ENCODE data around the gene MEX3A.
"Not testable (repeated sequence)": the region's sequence is repeated elsewhere in the genome, so short reads cannot be mapped to it uniquely, and the experiment has no call there.

Gene MEX3A

DNA sequence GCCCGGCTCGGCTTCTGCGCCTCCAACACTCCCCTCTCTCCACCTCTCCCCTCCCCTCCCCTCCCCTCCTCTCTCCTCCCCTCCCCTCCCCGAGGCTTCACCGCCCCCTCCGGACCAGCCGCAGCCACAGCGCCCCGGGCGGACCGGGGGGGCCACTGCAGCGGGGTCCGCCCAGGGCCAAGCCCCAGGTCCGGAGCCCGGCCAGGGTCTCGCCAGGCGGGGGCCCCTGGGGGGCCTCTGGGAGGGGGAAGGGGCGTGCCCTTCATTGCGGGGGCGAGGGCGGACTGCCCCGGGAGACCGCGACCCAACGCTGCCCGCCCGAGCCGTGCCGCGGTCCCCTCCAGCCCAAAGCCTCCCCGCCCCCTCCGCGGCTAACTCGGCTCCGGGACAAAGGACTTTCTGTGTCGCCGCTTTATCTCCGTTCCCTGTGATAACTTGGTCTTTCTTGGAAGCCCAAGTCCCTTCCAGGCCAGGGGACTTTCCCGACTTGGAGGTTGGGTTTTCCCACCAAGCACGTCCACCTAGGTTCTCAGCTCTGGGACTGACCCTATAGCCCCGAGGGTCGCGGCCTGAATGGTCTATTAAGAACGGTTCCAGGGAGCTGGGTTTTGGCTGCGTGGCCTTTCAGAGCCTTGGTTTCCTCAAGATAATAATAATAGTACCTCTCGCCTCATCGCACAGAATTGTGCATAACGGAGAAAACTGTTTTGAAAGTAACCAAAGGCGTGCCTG, 28.3 kb downstream of the MEX3A start, which contains the start of gene UBQLN4:
UBQLN4 (minus strand) TSS at position 31 of the 732 bp plus-strand sequence. CDS start 97 bp downstream, outside the sequence.
- peak; percentile 76 to 86 for DNase-seq

DNA sequence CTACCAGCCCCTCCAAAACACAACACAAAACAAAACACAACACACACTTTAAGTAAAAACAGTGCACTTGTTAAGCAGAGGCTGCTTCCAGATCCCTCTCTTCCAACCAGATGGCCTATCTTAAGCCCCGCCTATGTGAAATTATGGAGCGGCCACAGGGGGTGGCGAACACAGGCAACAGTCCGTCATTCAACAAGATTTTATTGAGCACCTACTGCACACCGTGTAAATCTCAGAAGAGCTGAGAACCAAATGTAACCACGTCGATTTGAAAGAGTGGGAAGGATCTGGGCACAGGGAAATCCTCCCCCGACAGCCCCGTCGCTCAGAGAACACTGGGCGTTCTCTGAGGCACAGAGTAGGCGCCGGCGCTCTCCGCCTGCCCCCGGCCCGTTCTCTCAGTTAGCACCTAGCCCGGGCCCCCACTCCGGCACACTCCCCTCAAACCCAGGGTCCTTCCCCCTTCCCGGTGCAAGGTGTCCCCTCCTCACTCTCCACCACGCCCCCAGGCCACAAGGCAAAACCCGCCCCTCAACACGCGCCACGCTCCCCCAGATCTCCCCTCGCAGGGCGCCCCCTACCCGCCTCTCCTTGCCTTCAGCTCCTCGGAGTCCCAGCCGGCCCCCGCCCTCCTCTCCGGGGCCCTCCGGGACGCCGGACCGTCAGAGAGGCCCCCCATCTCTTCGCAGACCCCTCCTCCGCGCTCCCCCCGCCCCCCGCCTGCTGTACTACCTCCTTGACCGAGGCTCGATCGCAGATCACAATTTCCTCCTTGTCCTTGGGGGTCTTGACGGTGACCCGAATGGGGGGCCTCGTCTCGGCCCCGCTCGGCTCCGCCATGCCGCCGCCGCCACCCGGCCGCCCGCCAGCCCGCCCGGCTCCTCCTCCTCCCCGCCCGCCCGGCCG, 29.1 kb downstream of the MEX3A start:
- DNase-seq: peak; percentile 68 to 78

DNA sequence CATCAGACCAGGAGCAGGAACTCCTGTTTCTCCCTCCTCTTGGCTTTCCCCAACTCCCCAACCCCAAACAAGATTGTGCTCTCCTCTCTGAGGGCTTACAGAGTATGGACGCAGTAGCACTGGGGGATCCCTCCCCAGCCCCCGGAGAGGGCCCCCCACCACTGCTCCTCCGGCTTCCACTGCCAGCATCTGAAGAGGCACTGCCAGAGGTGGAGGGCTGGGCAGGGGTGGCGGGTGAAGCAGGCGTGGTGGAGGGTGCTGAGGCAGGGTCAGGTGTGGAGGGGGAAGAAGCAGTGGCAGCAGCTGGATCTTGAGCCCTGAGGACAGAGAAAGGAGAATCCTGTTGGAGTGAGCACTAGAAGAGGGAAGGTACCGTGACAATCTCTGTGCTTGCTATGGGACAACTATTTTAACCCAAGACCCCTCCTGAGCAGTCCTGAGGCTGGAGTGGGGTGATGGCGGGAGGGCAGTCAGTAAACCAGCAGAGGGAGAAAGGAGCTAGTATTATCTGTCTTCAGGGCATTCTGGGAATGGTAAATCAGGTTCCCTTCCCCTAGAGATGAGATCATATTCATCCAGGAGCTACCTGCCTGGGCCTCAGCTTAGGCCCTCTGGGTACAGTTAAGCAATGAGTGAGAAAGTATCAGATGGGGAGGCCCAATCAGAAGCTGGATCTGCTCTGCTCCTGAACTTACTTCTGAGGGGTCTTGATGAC, 31.1 kb downstream of the MEX3A start:
- DNase-seq: no peak

DNA sequence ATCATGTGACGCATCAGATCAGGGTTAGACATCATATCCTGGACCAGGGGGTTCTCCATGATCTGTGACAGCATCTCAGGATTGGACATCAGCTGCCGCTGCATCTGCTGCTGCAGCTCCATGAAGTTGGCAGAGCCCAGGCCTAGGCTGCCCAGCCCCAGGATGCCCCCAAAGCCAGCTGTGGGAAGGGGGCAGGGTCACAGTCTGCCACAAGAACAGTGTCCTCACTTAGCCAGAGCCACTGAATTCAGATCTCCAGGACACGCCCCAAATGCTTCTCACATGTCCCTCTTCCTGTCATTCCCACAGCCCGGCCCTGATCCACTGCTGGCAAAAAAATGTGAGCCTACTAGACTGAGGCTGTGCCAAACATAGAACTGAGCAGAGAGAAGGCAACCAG, 31.9 kb downstream of the MEX3A start:
- no peak for DNase-seq

DNA sequence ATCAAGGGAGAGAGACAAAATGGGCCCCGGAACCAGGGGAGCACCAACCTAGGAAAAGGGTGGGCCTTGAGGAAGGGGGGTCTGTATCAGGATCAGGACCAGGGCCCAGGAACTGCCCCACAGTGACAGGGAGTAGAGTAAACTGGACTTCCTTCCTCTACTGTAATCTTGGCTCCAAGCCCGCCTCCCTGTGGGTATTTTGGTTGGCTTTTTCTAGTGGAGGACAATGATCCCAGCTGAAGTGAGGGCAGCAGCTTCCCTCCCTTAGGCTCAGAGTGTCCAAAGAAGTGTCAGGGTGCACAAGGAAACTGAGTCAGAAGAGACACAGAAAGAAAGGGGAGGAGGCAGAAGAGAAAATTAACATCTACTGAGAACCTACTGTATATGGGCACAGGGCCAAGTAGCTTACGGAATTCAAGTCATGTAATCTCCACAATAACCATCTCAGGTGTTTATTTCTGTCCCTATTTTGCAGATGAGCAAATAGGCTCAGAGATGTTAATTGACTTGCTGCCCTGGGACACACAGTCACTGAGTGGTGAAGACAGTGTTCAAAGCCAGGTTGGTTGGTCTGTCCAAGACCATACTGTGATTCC, 33.5 kb downstream of the MEX3A start:
- no peak for DNase-seq

DNA sequence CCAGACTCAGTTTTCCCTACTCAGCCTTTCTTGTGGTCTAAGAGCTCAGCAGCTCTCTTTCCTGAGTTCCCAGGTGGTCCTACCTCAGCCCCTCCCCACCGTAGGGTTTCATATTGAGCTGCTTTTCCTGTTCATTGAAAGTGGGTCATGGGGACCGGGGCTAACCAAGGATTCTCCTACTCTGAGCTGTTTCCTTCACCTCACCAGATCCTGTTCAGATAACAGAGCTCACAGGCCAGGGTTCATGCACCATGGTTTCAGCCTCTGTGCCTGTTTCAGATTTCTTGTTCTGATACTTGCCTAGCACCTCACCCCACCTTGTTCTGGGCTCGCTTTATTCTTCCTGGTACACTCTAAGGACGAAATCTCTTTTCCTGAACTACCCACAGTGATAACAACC, 37.2 kb downstream of the MEX3A start:
- no peak for DNase-seq

DNA sequence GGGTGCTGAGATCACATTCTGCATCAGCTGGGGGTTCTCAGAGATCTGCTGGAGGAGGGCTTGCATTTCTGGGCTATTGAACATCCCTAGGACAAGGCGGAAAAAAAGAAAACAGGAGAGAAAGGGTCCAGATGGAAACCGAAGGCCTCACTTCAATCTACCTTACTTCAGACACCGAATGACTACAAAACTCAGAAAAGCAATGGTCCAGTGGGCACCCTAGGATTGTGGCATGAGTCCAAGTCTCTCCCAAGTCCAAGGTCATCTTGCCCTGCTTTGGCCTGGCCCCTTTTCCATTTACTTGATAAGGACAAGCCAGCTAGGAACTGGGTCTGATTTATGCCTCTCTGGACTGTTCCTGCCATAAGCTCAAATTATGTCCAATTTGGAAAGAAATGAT, 39.4 kb downstream of the MEX3A start:
- no peak for DNase-seq

DNA sequence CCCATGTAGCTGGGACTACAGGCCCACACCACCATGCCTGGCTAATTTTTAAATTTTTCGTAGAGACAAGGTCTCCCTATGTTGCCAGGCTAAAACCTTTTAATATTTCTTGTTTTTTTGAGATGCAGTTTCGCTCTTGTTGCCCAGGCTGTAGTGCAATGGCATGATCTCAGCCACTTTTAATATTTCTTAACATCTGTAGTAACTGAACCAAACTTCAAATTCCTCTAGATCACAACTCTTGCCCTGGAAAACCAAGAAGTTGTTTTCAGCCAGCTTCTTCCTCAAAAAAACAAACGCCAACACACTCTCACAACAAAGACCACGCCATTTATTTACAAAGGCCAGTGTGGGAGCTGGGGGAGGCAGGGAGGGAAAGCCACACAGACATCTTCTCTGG, 47.3 kb downstream of the MEX3A start:
- DNase-seq: not testable (repeated sequence)

DNA sequence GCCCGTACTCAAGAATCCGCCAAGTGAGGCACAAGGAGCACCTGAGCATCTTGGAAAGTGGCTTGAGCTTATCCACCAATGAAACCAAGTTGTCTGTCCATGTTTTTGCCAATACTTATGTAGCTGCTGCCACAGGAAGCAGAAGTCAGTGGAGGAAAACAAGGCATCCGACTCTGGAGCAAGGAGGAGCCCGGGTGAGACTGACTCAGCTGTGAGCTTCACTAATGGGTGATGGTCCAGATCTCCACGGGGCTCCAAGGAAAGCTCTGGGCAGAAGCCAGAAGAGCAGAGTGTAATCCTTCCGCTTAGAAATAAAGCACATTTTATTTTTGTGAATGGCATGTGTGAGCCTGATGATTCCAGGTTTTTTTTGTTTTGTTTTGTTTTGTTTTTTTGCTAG, 49.3 kb downstream of the MEX3A start:
- DNase-seq: no peak

DNA sequence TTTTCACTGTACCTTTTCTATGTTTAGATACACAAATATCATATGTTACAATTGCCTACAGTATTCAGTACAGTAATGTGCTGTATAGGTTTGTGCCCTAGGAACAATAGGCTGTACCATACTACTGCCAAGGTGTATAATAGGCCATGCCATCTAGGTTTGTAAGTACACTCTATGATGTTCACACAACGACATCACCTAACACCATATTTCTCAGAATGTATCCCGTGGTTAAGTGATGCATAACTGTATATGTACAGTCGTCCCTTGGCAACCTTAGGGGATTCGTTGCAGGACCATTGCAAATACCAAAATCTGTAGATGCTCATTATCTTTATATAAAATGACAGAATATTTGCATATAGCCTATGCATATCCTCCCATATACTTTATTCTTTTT, 55.7 kb downstream of the MEX3A start:
- no peak for DNase-seq

DNA sequence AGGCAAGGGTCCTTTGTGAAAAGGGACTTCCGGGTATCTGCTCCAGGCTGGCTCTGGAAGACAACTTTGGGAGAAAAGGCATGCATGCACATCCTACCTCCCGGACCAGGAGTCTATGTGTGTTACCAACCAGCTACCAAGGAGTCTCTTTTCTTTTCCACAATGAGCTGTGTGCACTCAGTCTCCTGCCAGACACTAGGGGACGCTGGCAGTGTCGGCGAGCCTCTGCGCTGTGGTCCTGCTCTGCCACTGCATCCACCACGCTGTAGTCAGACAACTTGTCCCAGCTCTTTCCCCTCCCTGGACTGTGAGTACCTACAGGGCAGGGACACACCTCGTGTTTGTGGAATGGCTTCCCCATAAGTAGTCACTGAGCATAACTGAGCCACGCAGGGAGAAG, 56.4 kb downstream of the MEX3A start:
- DNase-seq: peak; percentile 42 to 48

DNA sequence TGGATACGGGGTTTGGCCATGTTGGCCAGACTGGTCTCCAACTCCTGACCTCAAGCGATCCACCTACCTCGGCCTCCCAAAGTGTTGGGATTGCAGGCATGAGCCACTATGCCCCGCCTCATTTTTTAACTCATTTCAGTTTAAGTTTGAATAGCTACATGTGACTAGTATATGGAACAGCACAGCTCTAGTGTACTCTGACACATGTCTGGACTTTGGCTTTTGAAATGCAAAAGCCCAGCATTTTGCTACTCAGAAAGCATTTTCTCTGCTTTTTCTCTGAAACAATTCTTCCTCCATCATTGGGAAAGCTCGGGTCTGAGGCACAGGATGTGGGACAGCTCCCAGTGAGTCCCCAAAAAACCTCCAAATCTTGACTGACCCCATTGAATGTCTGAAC, 57.5 kb downstream of the MEX3A start:
- DNase-seq: no peak

Measured in NCI-H1930 (cell line).